ENCODE results near the gene DOCK3. TPM values are rescaled to one million over a fixed set of nuclear protein-coding genes. Genes with fewer than 3 reads are reported as not detected.
"Not testable (repeated sequence)": the region's sequence is repeated elsewhere in the genome, so short reads cannot be mapped to it uniquely, and the experiment has no call there.

The DOCK3 gene
- polyA plus RNA-seq, 4 donors: 1.1 to 1.6 (median 1.4) TPM

- DNase-seq (ENCODE audit: low read depth in 4 of 4, low spot score in 3 of 4): no peak
Measured at GRCh38 chr3:51378726-51379125, 704.0 kb downstream of the DOCK3 start.

- DNase-seq (ENCODE audit: low read depth in 4 of 4, low spot score in 3 of 4): no peak
Measured at GRCh38 chr3:51379301-51379700, 704.6 kb downstream of the DOCK3 start.

- no peak for DNase-seq (ENCODE audit: low read depth in 4 of 4, low spot score in 3 of 4)
Measured at GRCh38 chr3:51379746-51380455, 705.2 kb downstream of the DOCK3 start.

DNA sequence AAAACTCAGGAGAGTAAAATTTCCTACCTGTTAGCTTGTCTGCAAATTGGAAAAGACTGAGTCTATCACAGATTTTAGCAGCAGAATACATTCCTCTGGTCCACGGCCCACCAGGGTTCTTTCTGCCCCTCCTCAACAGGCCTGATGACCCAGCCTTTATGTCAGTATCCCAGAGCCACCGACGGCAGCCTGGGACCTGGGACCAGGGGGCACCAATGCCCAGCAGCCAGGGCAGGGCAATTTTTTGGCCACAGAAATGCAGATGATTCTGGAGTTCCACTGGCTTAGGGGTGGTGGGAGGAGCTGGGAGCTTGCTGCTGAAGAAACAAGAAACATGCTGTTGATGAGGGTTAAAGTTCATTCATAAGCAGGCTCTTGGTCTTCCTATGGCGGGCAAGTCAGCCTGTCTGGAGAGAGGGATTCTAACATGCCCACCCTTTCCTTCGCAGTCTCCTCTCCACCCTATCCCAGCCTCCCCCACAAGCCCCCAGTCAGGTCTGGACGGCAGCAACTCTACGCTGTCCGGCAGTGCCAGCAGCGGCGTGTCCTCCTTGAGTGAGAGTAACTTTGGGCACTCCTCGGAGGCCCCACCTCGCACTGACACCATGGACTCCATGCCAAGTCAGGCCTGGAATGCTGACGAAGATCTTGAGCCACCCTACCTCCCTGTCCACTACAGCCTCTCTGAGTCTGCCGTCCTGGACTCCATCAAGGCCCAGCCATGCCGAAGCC is 706.0 kb downstream of the DOCK3 start:
- DNase-seq (ENCODE audit: low read depth in 4 of 4, low spot score in 3 of 4): no peak

GRCh38 chr3:51381333-51381705 is 706.6 kb downstream of the DOCK3 start:
- DNase-seq (ENCODE audit: low read depth in 4 of 4, low spot score in 3 of 4): no peak

- DNase-seq (ENCODE audit: low read depth in 4 of 4, low spot score in 3 of 4): no peak
Measured at GRCh38 chr3:51382076-51382745, 707.5 kb downstream of the DOCK3 start.

DNA sequence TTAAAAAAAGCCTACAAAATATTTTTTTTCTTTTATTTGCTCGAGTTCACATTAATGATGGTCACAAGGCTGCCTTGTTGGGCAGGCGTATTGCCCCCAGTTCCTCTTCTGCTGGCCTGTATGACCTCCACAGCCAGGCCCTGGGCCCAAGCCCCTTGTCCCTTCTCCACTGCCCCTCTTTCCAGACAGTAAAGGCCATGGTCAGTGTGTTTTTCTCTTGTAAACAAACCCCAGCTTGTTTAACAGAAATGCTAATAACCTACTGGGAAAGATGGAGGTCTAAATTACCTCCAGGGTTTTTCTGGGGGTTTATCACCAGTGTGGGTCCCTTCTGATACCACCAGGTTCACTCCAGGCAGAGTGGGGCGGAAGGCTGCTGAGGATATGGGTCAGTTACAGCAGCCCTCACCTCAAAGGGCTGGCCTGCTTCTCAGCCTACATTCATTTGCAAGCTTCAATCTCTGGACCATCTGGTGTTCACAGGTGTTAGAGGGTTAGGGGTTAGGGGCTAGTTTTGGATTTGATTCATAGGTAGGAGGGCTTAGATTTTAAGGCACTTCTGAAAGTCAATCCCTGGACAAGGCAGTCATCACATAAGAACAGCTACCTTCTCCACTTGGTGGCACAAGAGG is 708.3 kb downstream of the DOCK3 start:
- no peak for DNase-seq (ENCODE audit: low read depth in 4 of 4, low spot score in 3 of 4)

- DNase-seq (ENCODE audit: low read depth in 4 of 4, low spot score in 3 of 4): no peak
Measured at GRCh38 chr3:51384055-51384725, 709.5 kb downstream of the DOCK3 start.

GRCh38 chr3:51384726-51385473 is 710.2 kb downstream of the DOCK3 start, which contains the start of gene MANF:
Gene MANF (plus strand): TSS chr3:51385291. CDS start chr3:51385343, 52 bp downstream.
- DNase-seq (ENCODE audit: low read depth in 4 of 4, low spot score in 3 of 4): peak; percentile 91 to 96 (median 94)

DNA sequence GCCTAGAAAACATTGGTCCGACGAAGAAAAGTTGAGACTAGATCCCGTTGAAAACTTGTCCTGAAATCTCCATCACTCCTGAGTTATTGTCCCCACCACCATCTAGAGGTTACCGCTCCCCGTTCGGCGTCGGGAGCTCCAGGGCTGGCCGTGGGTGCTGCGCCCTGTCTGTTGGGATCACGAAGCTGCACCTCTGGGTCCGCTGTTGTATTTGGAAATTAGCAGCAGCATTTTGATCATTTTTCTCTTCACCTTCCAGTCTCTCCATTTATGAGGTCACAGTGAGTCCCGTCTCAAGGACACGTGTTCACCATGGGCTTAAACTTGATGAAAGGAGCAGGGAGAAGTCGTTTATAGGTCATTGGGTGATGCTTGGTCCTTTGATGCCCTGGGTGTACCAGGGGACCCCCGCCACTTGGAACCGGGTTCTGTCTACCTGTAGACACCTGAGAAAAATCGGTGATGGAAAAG is 710.9 kb downstream of the DOCK3 start:
- DNase-seq (ENCODE audit: low read depth in 4 of 4, low spot score in 3 of 4): no peak

- no peak for DNase-seq (ENCODE audit: low read depth in 4 of 4, low spot score in 3 of 4)
Measured at GRCh38 chr3:51386159-51386851, 711.6 kb downstream of the DOCK3 start.

DNA sequence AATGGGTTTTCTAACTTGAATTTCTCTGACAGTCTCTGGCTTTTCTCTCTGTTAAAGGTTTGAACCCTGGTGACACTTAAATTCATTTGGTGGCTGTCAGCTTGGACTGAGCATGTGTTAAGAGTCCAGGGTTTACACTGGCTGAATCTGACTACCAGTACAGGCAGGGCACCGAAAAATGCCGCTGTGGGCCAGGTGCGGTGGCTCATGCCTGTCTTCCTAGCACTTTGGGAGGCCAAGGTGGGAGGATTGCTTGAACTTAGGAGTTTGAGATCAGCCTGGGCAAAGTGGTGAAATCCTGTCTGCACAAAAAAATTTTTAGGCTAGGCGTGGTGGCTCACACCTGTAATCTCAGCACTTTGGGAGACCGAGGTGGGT is 712.1 kb downstream of the DOCK3 start:
- DNase-seq (ENCODE audit: low read depth in 4 of 4, low spot score in 3 of 4): no peak

GRCh38 chr3:51387281-51387680 is 712.6 kb downstream of the DOCK3 start:
- not testable (repeated sequence) for DNase-seq (ENCODE audit: low read depth in 4 of 4, low spot score in 3 of 4)

GRCh38 chr3:51388286-51389029 is 713.7 kb downstream of the DOCK3 start:
- DNase-seq (ENCODE audit: low read depth in 4 of 4, low spot score in 3 of 4): no peak

DNA sequence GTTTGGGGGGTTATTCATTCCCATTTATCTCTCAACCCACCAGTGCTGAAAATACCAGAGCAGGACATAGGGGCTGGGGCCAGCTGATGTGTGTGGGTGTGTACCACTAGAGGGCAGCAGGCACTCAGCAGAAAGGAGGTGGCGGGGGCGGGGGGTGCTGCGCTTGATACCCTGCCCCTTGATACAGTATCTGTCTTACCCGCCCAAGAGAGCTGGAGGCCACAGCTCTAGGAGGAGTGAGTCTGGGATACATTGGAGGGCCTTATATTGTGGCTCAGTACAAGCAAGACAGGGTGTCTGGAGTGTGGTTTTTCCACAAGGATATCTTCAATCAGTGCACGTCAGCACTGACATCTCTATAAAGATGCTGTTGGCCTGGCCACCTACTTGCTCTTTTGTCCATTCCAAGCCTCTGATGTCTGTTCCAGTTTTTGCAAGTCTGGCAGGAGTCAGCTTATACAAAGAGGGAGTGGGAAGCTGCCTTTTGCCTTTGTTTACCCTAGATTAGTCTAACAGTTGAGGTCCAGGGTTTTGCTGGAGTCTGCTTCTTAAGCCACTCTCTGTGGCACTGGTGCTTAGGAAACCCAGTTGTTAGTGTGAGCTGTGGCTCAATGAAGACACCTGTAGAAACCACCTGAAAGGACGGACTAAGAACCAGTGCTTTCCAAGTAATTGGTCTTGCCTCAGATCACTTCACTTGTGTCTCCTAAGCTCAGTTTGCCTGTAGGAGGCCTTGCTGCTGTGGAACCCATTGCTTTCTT is 714.9 kb downstream of the DOCK3 start:
- DNase-seq (ENCODE audit: low read depth in 4 of 4, low spot score in 3 of 4): no peak

DNA sequence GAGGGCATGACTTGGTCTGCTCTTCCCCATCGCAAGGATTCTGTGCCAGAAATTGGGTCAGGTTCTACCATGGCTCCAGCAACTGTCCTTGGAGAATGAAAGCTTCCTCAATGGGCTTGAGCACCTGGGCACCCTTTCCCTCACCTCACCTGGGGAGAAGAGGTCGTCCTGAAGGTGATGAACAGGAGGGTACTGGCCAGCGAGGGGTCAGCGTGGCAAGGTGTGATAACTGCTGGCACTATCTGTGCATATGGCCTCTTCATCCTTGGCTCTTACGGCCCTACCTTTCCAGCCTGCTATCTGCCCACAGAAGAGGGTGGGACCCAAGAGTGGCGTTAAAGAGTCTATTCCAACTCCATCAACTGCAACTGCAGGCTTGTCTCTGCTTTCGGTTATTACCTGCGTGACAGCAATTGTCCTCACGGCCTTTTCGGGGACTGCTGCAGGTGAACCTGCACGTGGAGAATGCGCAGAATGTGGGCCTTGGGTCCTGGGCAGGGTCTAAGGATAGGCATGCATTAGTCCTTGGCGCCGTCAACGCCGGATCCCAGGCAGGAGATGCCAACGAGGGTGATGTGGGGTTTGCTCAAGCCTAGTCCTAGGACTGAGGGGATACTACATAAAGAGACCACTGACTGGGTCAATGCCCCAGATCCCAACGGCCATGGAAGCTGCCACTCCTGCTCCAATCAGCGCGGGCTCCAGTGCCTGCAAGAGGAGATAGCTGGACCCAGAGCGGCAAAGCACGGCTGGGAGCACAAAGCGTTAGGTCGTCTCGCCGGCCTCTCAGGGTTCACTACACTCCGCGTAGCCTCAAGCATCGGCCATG is 715.7 kb downstream of the DOCK3 start:
- DNase-seq (ENCODE audit: low read depth in 4 of 4, low spot score in 3 of 4): no peak

GRCh38 chr3:51391075-51391565 is 716.4 kb downstream of the DOCK3 start, which contains the start of gene RBM15B:
Gene RBM15B (plus strand): TSS chr3:51391285. CDS start chr3:51391400, 115 bp downstream.
- peak; percentile 86 to 91 (median 90) for DNase-seq (ENCODE audit: low read depth in 4 of 4, low spot score in 3 of 4)
